Neural crest cell (in vitro differentiated cells): ENCODE measurements around the gene PTPRU. TPM values are rescaled to one million over a fixed set of nuclear protein-coding genes. Genes with fewer than 3 reads are reported as not detected.

Experiments
- DNase-seq: peaks from one replicate; pipeline ENCODE4 v3.0.0; 2021; ENCODE audit warnings: low read depth, mixed read lengths, low spot score
- H3K27ac Mint-ChIP-seq: one replicate; pipeline ENCODE4 v1.8.0; 2021; ENCODE audit warnings: mild to moderate bottlenecking, mixed read lengths; ENCODE audit not compliant: unreplicated experiment
- H3K27me3 Mint-ChIP-seq: 2 replicates; pipeline ENCODE4 v1.8.0; 2021; ENCODE audit warnings: low read depth, mild to moderate bottlenecking, mixed read lengths
- H3K36me3 Mint-ChIP-seq: 2 replicates; pipeline ENCODE4 v1.8.0; 2021; ENCODE audit warnings: low read depth, mild to moderate bottlenecking, mixed read lengths
- H3K4me1 Mint-ChIP-seq: 2 replicates; pipeline ENCODE4 v1.8.0; 2021; ENCODE audit warnings: mixed read lengths
- H3K4me3 Mint-ChIP-seq: one replicate; pipeline ENCODE4 v1.8.0; 2021; ENCODE audit warnings: mild to moderate bottlenecking, mixed read lengths
- H3K9me3 Mint-ChIP-seq: 2 replicates; pipeline ENCODE4 v1.8.0; 2021; ENCODE audit warnings: mixed read lengths
- total RNA-seq: library from RNA; stranded (reverse); gene quantifications from 2 replicates; pipeline ENCODE4 v1.2.1, GENCODE V29; 2021
- TF ChIP-seq, protein P1 (sequence below): fragments of 200-600 bp; sonication (generic); conservative IDR thresholded peaks from 2 replicates; pipeline ENCODE4 v1.5.0; 2021; ENCODE audit warnings: antibody characterized with exemption, mild to moderate bottlenecking

PTPRU gene
- total RNA-seq, 1 donor from 2014 or later: 5.1 TPM

DNA sequence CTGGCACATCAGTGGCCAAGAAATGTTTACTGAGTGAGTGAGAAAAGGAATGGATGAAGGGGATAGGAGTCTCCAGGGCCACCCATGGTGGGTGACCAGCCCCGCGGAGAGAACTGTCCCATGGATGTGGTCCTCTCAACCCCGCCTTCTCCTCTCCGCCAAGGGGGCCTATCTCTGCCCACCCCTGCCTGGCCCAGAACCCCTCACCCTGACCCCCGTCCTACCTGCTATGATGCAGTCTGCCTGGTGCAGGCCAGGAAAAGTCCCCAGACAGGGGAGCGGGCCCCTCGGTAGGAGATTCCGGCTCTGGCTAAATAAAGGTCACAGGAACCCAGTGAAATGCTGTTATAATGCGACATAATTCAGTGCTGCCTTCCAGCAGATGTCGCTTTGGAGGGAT lies 107.6 kb downstream of the PTPRU start:
- no peaks in the 10 kb centered on the region for H3K4me1 Mint-ChIP-seq

DNA sequence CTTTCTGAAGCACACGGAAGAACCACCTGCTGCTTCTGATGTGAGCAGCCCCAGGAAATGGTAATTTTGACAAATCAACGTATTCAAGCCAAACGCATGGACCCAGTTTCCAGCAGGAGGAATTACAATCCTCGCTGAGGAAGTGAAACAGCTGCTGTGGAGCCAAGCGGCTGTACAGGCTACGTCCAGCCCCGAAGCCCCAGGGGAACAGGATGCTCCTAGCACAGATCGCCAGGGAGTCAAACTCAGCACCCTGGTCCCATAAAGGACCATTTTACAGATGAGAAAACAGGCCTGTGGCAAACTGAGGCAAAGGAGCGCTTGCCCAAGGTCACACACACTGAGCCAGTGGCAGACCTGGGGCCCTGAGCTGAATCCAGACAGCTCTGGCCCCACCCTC lies 108.0 kb downstream of the PTPRU start:
- no peak for DNase-seq
- Mint-ChIP-seq H3K9me3 (no peaks in the 10 kb centered on the region), H3K4me3 (no peak overlapping the region), H3K27me3 (peaks cover 41% of the 10 kb centered on the region), H3K27ac (no peak overlapping the region), H3K4me1 (no peaks in the 10 kb centered on the region), H3K36me3 (no peaks in the 10 kb centered on the region)
- TF ChIP-seq, protein P1, sequence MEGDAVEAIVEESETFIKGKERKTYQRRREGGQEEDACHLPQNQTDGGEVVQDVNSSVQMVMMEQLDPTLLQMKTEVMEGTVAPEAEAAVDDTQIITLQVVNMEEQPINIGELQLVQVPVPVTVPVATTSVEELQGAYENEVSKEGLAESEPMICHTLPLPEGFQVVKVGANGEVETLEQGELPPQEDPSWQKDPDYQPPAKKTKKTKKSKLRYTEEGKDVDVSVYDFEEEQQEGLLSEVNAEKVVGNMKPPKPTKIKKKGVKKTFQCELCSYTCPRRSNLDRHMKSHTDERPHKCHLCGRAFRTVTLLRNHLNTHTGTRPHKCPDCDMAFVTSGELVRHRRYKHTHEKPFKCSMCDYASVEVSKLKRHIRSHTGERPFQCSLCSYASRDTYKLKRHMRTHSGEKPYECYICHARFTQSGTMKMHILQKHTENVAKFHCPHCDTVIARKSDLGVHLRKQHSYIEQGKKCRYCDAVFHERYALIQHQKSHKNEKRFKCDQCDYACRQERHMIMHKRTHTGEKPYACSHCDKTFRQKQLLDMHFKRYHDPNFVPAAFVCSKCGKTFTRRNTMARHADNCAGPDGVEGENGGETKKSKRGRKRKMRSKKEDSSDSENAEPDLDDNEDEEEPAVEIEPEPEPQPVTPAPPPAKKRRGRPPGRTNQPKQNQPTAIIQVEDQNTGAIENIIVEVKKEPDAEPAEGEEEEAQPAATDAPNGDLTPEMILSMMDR: no peak

More for the DNA sequence above, 107.6 kb downstream of the PTPRU start:
- DNase-seq: no peak
- no peaks in the 10 kb centered on the region for H3K9me3 Mint-ChIP-seq
- H3K27ac Mint-ChIP-seq: no peak overlapping the region
- peaks cover 43% of the 10 kb centered on the region for H3K27me3 Mint-ChIP-seq
- no peaks in the 10 kb centered on the region for H3K36me3 Mint-ChIP-seq
- TF ChIP-seq, protein P1: no peak
- no peak overlapping the region for H3K4me3 Mint-ChIP-seq

DNA sequence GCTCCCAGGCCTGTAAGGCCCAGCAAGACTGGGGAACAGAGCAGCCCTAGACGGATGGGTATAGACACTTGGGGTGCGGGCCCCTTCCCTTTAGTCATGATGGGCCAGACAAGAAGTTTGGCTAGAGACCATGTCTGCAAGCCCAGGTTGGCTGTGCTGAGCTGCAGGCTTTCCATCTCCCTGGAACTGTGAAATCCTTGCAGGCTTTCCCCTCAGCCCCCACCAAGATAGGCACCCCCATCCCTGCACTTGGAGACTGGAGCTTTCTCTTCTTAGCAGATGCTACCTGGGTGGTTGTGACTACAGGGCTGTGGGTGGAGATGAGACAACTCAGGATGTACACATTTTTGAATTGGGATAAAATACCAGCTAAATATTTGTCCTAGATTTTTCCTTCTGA lies 110.3 kb downstream of the PTPRU start:
- no peaks in the 10 kb centered on the region for H3K4me1 Mint-ChIP-seq
- H3K27ac Mint-ChIP-seq: no peak overlapping the region
- TF ChIP-seq, protein P1: no peak
- H3K9me3 Mint-ChIP-seq: no peaks in the 10 kb centered on the region
- H3K4me3 Mint-ChIP-seq: no peak overlapping the region
- H3K36me3 Mint-ChIP-seq: no peaks in the 10 kb centered on the region
- DNase-seq: no peak
- H3K27me3 Mint-ChIP-seq: peaks cover 42% of the 10 kb centered on the region

DNA sequence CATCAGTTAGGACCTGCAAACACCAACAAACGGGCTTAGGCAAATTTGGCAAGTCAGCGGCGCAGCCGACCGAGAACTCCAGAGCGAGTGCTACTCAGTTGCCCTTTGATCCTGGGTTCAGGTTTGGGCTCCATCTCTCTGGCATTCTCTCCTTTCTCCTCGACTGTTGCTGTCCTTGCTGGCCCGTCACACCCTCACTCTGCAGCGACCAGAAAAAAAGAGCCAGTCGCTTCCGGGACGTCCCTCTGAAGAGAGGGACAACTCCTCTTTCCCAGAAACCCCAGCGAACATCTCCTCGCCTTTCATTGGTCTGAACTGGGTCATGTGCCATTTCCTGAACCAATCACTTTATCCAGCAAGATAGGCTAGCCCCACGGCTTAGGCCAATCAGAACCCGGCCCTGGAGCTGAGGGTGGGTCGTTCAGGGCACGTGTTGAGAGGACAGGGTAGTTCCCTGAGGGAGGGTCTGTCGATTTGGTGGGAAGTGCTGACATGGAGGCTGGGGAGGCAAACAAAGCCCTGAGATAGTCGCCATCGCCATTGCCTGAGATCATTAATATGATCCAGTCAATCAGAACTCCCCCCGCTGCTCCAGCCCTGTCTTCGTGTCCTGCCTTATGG lies 113.7 kb downstream of the PTPRU start:
- Mint-ChIP-seq H3K4me1 (no peaks in the 10 kb centered on the region), H3K4me3 (no peak overlapping the region), H3K36me3 (no peaks in the 10 kb centered on the region), H3K27ac (no peak overlapping the region), H3K9me3 (no peaks in the 10 kb centered on the region), H3K27me3 (peaks cover 34% of the 10 kb centered on the region)
- no peak for DNase-seq
- TF ChIP-seq, protein P1: no peak

DNA sequence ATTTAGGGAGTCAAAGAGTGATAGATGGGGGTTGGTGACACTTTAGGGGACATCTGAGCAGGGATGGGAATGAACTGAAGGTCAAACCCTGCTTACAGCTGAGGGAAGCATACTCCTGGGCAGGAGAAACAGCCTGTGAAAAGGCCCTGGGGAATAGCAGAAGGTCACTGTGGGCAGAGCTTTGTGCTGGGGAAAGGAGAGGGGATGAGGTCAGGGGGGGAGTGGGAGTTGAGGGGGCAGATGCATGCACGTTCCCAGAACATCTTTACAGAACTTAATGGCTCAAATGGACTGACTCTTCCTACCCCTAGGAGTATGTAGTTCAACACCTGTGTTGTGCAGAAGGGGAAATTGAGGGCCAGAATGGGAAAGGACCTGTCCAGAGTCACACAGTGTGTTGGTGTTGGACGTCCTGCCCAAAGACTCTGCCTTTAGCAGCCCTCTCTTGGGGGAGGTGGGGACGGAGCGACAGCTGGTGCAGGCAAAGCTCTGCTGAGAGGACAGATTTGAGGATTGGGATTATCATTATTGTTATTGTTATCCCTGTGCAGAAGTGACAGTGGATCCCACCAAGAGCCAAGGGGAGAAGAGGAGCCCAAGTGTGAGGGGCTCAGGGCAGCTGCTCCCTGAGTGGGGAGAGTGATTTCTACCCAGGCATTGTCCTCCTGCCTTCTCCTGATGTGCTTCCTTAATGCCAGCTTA lies 116.5 kb downstream of the PTPRU start:
- no peak for DNase-seq
- H3K36me3 Mint-ChIP-seq: no peaks in the 10 kb centered on the region
- TF ChIP-seq, protein P1: no peak
- H3K27ac Mint-ChIP-seq: no peak overlapping the region
- H3K9me3 Mint-ChIP-seq: no peaks in the 10 kb centered on the region
- no peak overlapping the region for H3K4me3 Mint-ChIP-seq
- peaks cover 34% of the 10 kb centered on the region for H3K27me3 Mint-ChIP-seq
- H3K4me1 Mint-ChIP-seq: no peaks in the 10 kb centered on the region
